ENCODE measurements around the gene SLC39A7. TPM values are rescaled to one million over a fixed set of nuclear protein-coding genes. Genes with fewer than 3 reads are reported as not detected.

Gene SLC39A7
- total and polyA plus RNA-seq, 2 of the 13 experiments (the other 11 are each of a cell fraction or from before 2014, with no cell fraction given) = 142 to 229 TPM

DNA sequence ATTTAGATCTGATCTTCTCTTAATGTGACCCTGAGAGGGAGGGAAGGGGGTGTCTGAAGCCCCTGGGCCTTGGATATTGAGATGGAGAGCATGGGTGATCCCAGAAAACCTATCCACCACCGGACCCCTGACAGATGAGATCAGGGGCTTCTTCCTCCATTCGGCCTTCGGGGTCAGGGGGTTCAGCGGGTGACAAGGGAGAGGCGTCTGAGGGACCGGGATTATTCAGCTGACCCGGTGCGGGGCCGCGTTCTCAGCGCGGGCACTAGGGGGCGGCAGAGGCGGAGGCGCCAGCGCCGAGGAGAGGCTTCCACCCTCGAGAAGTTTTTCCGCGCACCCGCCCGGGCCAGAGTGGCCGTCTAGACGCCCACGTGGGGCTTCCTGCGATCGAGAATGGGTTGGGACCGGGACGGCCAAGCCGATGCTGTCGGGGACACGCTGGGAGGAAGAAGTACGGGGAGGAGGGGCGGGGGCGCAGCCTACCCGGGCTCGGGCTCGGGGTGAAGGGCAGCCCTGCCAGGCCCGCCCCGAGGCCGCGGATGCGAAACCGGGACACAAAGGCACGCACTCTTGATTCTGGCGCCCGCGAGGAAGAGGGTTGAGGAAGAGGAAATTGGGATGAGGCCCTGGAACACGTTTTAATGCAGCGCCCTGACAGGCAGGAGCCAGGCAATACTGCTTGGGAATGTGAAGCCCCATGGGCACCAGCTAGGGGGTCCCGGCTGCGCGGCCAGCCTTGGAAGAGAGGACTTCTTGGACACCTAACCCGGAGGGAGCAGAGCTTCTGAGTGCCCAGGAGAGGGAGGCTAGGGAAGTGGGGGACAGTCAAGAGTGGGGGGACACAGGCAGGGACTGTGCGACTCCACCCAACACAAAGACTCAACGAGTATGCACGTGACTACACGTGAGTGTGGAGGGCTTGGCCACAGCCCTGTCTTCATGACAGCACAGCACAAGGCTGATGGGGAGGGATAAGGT is 39.0 kb upstream of the SLC39A7 start (continued):
- TF ChIP-seq, protein P1, sequence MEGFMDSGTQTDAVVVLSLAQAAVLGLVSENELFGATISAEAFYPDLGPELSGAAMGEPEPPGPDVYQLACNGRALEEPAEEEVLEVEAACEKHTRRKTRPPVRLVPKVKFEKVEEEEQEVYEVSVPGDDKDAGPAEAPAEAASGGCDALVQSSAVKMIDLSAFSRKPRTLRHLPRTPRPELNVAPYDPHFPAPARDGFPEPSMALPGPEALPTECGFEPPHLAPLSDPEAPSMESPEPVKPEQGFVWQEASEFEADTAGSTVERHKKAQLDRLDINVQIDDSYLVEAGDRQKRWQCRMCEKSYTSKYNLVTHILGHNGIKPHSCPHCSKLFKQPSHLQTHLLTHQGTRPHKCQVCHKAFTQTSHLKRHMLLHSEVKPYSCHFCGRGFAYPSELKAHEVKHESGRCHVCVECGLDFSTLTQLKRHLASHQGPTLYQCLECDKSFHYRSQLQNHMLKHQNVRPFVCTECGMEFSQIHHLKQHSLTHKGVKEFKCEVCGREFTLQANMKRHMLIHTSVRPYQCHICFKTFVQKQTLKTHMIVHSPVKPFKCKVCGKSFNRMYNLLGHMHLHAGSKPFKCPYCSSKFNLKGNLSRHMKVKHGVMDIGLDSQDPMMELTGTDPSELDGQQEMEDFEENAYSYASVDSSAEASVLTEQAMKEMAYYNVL (CRISPR knock-in tag; IDR thresholded peaks at IDR 0.05; ENCODE audit: borderline replicate concordance) = 0 out of 2 replicates have a peak, but pooled peaks have one; percentile 31
- TF ChIP-seq IKZF4 (CRISPR knock-in tag; IDR thresholded peaks at IDR 0.05; ENCODE audit: borderline replicate concordance, low read depth, not compliant biosample characterization) (peak; percentile 61), POLR2AphosphoS2 (IDR thresholded peaks at IDR 0.05; ENCODE audit: low read depth, low read length) (no peak), SP5 (CRISPR knock-in tag; IDR thresholded peaks at IDR 0.05; ENCODE audit: borderline replicate concordance, low read depth) (peak; percentile 11; the same call in 1 of the 2 replicates), ZNF143 (CRISPR knock-in tag; IDR thresholded peaks at IDR 0.05) (no peak), HIVEP1 (CRISPR knock-in tag; IDR thresholded peaks at IDR 0.05) (no peak; the same call in 1 of the 2 replicates), POLR2G (IDR thresholded peaks at IDR 0.05; ENCODE audit: low read depth, low read length) (no peak), MAZ (IDR thresholded peaks at IDR 0.05; ENCODE audit: borderline replicate concordance, low read depth, low read length) (peak; percentile 35; the same call in 1 of the 2 replicates), MAZ (CRISPR knock-in tag; IDR thresholded peaks at IDR 0.05; ENCODE audit: low read depth) (0 out of 2 replicates have a peak, but pooled peaks have one; percentile 24), PLRG1 (conservative IDR thresholded peaks at IDR 0.05) (no peak), RFXAP (CRISPR knock-in tag; IDR thresholded peaks at IDR 0.05; ENCODE audit: borderline replicate concordance) (no peak), PCBP1 (IDR thresholded peaks at IDR 0.05; ENCODE audit: borderline replicate concordance, low read depth, low read length) (no peak), NFATC3 (CRISPR knock-in tag; IDR thresholded peaks at IDR 0.05) (no peak), ZNF382 (CRISPR knock-in tag; IDR thresholded peaks at IDR 0.05; ENCODE audit: borderline replicate concordance) (no peak), ATM (IDR thresholded peaks at IDR 0.05; ENCODE audit: borderline replicate concordance) (no peak), IKZF1 (IDR thresholded peaks at IDR 0.05) (no peak), SMARCC2 (IDR thresholded peaks at IDR 0.05) (no peak)
- TF ChIP-seq, protein P2, sequence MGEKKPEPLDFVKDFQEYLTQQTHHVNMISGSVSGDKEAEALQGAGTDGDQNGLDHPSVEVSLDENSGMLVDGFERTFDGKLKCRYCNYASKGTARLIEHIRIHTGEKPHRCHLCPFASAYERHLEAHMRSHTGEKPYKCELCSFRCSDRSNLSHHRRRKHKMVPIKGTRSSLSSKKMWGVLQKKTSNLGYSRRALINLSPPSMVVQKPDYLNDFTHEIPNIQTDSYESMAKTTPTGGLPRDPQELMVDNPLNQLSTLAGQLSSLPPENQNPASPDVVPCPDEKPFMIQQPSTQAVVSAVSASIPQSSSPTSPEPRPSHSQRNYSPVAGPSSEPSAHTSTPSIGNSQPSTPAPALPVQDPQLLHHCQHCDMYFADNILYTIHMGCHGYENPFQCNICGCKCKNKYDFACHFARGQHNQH (CRISPR knock-in tag; IDR thresholded peaks at IDR 0.05) = peak; percentile 47; the same call in 1 of the 2 replicates
- TF ChIP-seq, protein P3, sequence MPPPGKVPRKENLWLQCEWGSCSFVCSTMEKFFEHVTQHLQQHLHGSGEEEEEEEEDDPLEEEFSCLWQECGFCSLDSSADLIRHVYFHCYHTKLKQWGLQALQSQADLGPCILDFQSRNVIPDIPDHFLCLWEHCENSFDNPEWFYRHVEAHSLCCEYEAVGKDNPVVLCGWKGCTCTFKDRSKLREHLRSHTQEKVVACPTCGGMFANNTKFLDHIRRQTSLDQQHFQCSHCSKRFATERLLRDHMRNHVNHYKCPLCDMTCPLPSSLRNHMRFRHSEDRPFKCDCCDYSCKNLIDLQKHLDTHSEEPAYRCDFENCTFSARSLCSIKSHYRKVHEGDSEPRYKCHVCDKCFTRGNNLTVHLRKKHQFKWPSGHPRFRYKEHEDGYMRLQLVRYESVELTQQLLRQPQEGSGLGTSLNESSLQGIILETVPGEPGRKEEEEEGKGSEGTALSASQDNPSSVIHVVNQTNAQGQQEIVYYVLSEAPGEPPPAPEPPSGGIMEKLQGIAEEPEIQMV (CRISPR knock-in tag; IDR thresholded peaks at IDR 0.05; ENCODE audit: low read depth) = no peak
- TF ChIP-seq, protein P4, sequence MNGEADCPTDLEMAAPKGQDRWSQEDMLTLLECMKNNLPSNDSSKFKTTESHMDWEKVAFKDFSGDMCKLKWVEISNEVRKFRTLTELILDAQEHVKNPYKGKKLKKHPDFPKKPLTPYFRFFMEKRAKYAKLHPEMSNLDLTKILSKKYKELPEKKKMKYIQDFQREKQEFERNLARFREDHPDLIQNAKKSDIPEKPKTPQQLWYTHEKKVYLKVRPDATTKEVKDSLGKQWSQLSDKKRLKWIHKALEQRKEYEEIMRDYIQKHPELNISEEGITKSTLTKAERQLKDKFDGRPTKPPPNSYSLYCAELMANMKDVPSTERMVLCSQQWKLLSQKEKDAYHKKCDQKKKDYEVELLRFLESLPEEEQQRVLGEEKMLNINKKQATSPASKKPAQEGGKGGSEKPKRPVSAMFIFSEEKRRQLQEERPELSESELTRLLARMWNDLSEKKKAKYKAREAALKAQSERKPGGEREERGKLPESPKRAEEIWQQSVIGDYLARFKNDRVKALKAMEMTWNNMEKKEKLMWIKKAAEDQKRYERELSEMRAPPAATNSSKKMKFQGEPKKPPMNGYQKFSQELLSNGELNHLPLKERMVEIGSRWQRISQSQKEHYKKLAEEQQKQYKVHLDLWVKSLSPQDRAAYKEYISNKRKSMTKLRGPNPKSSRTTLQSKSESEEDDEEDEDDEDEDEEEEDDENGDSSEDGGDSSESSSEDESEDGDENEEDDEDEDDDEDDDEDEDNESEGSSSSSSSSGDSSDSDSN (CRISPR knock-in tag; IDR thresholded peaks at IDR 0.05) = peak; percentile 76
